ENCODE results near the gene VWA3B.

DNA sequence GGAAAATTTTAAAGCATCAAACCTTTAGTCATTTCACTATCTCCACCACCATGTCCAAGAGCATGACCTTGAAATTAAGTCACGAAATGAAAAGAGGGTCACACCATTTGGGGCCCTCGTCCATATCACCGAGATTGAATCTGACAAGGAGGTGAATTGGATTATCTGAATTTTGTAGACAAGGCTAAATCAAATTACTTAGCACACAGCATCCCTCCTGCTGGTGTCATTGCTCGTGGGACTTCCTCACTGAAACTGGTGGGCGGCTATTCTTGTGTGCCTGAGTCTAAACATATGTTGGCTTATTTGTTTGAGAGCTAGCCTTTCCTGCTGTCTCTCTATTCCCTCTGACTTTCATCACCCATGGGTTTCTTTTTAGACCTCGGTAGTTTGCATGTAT, 194.6 kb downstream of the VWA3B start:
- TF ChIP-seq POLR2AphosphoS5 (IDR thresholded peaks at IDR 0.05; ENCODE audit: borderline replicate concordance, low read depth, low read length) (no peak), EZH2 (IDR thresholded peaks at IDR 0.05) (no peak)
